ENCODE measurements around the gene REEP1. TPM values are rescaled to one million over a fixed set of nuclear protein-coding genes. Genes with fewer than 3 reads are reported as not detected.

The REEP1 gene
- total RNA-seq = 1 to 10 TPM; 4.0 to 5.4 TPM

- Histone ChIP-seq H3K4me3 (peak within 1 kb of the TSS; percentile 35 to 47), H3K27ac (peak within 1 kb of the TSS in 1 of 4 donors; percentile 30), H3K4me1 (peaks cover 17% of the 10 kb centered on the region), H3K27me3 (peaks cover 0 to 5% of the 10 kb centered on the region in 2 donors), H3K9me3 (no peaks in the 10 kb centered on the region), H3K36me3 (replicated peaks in 1 of 2; ENCODE audit: insufficient read depth in 1 of 2, low read depth in 2 of 2) (no peaks in the 10 kb centered on the region)
- WGBS, 2 donors = 0% methylated on average over 7 to 76 of the region's 87 CpGs
- intact Hi-C loops (cut with DNase I) = no loop called here
- peak; percentile 11 to 61 (median 34) for DNase-seq
- TF ChIP-seq CTCF (IDR thresholded peaks at IDR 0.05) (no peak), POLR2A (IDR thresholded peaks at IDR 0.05) (no peak)
- peak; percentile 77 for ATAC-seq
Observed at GRCh38 chr2:86337244-86337835, at the start of gene REEP1. TSS of gene REEP1 (minus strand) at chr2:86337626. CDS start at chr2:86337510, 116 bp downstream.

GRCh38 chr2:86383844-86384243, 46.4 kb upstream of the REEP1 start:
- 93 to 95% methylated on average over 1 of the region's 1 CpG for WGBS, 2 donors
- Histone ChIP-seq H3K4me3 (no peak overlapping the region), H3K27ac (no peak overlapping the region), H3K27me3 (no peaks in the 10 kb centered on the region), H3K9me3 (no peaks in the 10 kb centered on the region), H3K36me3 (replicated peaks in 1 of 2; ENCODE audit: insufficient read depth in 1 of 2, low read depth in 2 of 2) (no peaks in the 10 kb centered on the region), H3K4me1 (no peaks in the 10 kb centered on the region)
- no peak for TF ChIP-seq CTCF (IDR thresholded peaks at IDR 0.05)
- no peak for TF ChIP-seq POLR2A (IDR thresholded peaks at IDR 0.05)
- DNase-seq = no peak
- intact Hi-C loops (cut with DNase I) = no loop called here
- ATAC-seq = no peak

- no peaks in the 10 kb centered on the region for H3K4me1 ChIP-seq
Observed at GRCh38 chr2:86382698-86383097, 45.3 kb upstream of the REEP1 start.

GRCh38 chr2:86382108-86382507, 44.7 kb upstream of the REEP1 start:
- WGBS, 2 donors = 89 to 96% methylated on average over 2 of the region's 2 CpGs
- Histone ChIP-seq H3K27me3 (no peaks in the 10 kb centered on the region), H3K9me3 (no peaks in the 10 kb centered on the region), H3K4me3 (no peak overlapping the region), H3K36me3 (replicated peaks in 1 of 2; ENCODE audit: insufficient read depth in 1 of 2, low read depth in 2 of 2) (no peaks in the 10 kb centered on the region), H3K4me1 (no peaks in the 10 kb centered on the region), H3K27ac (no peak overlapping the region)
- intact Hi-C loops (cut with DNase I) = no loop called here
- DNase-seq (no peak), ATAC-seq (no peak)
- TF ChIP-seq POLR2A (IDR thresholded peaks at IDR 0.05) (no peak), CTCF (IDR thresholded peaks at IDR 0.05) (no peak)

More at GRCh38 chr2:86382698-86383097, 45.3 kb upstream of the REEP1 start:
- Histone ChIP-seq H3K9me3 (no peaks in the 10 kb centered on the region), H3K27me3 (no peaks in the 10 kb centered on the region), H3K36me3 (replicated peaks in 1 of 2; ENCODE audit: insufficient read depth in 1 of 2, low read depth in 2 of 2) (no peaks in the 10 kb centered on the region), H3K27ac (no peak overlapping the region), H3K4me3 (no peak overlapping the region)
- TF ChIP-seq CTCF (IDR thresholded peaks at IDR 0.05) = no peak
- TF ChIP-seq POLR2A (IDR thresholded peaks at IDR 0.05) = no peak
- DNase-seq (no peak), ATAC-seq (no peak)
- intact Hi-C loops (cut with DNase I) = no loop called here
- WGBS, 2 donors = 70 to 73% methylated on average over 2 of the region's 2 CpGs

GRCh38 chr2:86378469-86378868, 41.0 kb upstream of the REEP1 start:
- no peak overlapping the region for H3K4me3 ChIP-seq
- no peak for DNase-seq
- intact Hi-C loops (cut with DNase I) = no loop called here
- H3K4me1 ChIP-seq = no peaks in the 10 kb centered on the region
- no peaks in the 10 kb centered on the region for H3K36me3 ChIP-seq (replicated peaks in 1 of 2; ENCODE audit: insufficient read depth in 1 of 2, low read depth in 2 of 2)
- no peaks in the 10 kb centered on the region for H3K27me3 ChIP-seq
- ATAC-seq = no peak
- 87 to 89% methylated on average over 4 of the region's 4 CpGs for WGBS, 2 donors
- no peak overlapping the region for H3K27ac ChIP-seq
- no peak for TF ChIP-seq POLR2A (IDR thresholded peaks at IDR 0.05)
- TF ChIP-seq CTCF (IDR thresholded peaks at IDR 0.05) = no peak
- H3K9me3 ChIP-seq = no peaks in the 10 kb centered on the region
